HT-29 (cell line): Measurements from ENCODE around the gene RSPH10B2. TPM values are rescaled to one million over a fixed set of nuclear protein-coding genes. Genes with fewer than 3 reads are reported as not detected.
"Not testable (repeated sequence)": the region's sequence is repeated elsewhere in the genome, so short reads cannot be mapped to it uniquely, and the experiment has no call there.

Source experiments
- DNase-seq: peaks from one replicate; pipeline ENCODE4 v3.0.0-alpha.2; 2015; ENCODE audit warnings: low spot score
- total RNA-seq: library from RNA; depleted of rRNA; stranded (reverse); fragments of >200 nt; shearing (Covaris generic); gene quantifications from 2 replicates; pipeline ENCODE4 v1.2.3, GENCODE V29; 2014

The RSPH10B2 gene
- total RNA-seq, 1 experiment from 2014 or later = 0.08 TPM

GRCh38 chr7:6789353-6789752, 35.5 kb downstream of the RSPH10B2 start:
- DNase-seq = not testable (repeated sequence)

GRCh38 chr7:6792113-6792872, 38.4 kb downstream of the RSPH10B2 start:
- DNase-seq = not testable (repeated sequence)

- not testable (repeated sequence) for DNase-seq
These were observed 40.4 kb downstream of the RSPH10B2 start for GRCh38 chr7:6794276-6794675.

GRCh38 chr7:6797218-6797617, 43.3 kb downstream of the RSPH10B2 start:
- not testable (repeated sequence) for DNase-seq

GRCh38 chr7:6798047-6798446, 44.1 kb downstream of the RSPH10B2 start:
- not testable (repeated sequence) for DNase-seq

- DNase-seq = not testable (repeated sequence)
These were observed 46.0 kb downstream of the RSPH10B2 start for GRCh38 chr7:6799887-6800286.

GRCh38 chr7:6800331-6800730, 46.4 kb downstream of the RSPH10B2 start:
- not testable (repeated sequence) for DNase-seq

GRCh38 chr7:6807393-6807918, 53.6 kb downstream of the RSPH10B2 start:
- DNase-seq = not testable (repeated sequence)

- DNase-seq = not testable (repeated sequence)
These were observed 54.1 kb downstream of the RSPH10B2 start for GRCh38 chr7:6807959-6808358.

GRCh38 chr7:6813011-6813410, 59.1 kb downstream of the RSPH10B2 start:
- DNase-seq = not testable (repeated sequence)

- not testable (repeated sequence) for DNase-seq
These were observed 61.6 kb downstream of the RSPH10B2 start for GRCh38 chr7:6815470-6815869.

- not testable (repeated sequence) for DNase-seq
These were observed 67.7 kb downstream of the RSPH10B2 start for GRCh38 chr7:6821622-6822021.

GRCh38 chr7:6825236-6826125, 71.6 kb downstream of the RSPH10B2 start:
- not testable (repeated sequence) for DNase-seq

- DNase-seq = peak; percentile 85
These were observed 72.2 kb downstream of the RSPH10B2 start, which contains the start of gene CCZ1B for GRCh38 chr7:6826151-6826550. Gene CCZ1B, minus strand, starts transcription at chr7:6826275. Its CDS starts 78 bp downstream, at chr7:6826197.

- DNase-seq = not testable (repeated sequence)
These were observed 73.3 kb downstream of the RSPH10B2 start for GRCh38 chr7:6827180-6827579.

GRCh38 chr7:6829616-6830015, 75.7 kb downstream of the RSPH10B2 start:
- not testable (repeated sequence) for DNase-seq

GRCh38 chr7:6830026-6830425, 76.1 kb downstream of the RSPH10B2 start:
- not testable (repeated sequence) for DNase-seq

- DNase-seq = no peak
These were observed 77.3 kb downstream of the RSPH10B2 start for GRCh38 chr7:6831018-6831725.

- no peak for DNase-seq
These were observed 79.7 kb downstream of the RSPH10B2 start for GRCh38 chr7:6833636-6834035.

- not testable (repeated sequence) for DNase-seq
These were observed 81.6 kb downstream of the RSPH10B2 start for GRCh38 chr7:6835521-6835920.

- DNase-seq = not testable (repeated sequence)
These were observed 83.2 kb downstream of the RSPH10B2 start for GRCh38 chr7:6837081-6837480.
